GM12801 (cell line): ENCODE measurements around the gene SMARCE1.

Experiments used
- CTCF ChIP-seq: IDR thresholded peaks from one replicate; pipeline ENCODE4 v1.5.1; 2011; ENCODE audit warnings: control low read depth; ENCODE audit not compliant: insufficient read length; ENCODE audit errors: extremely low read depth

Gene SMARCE1

DNA sequence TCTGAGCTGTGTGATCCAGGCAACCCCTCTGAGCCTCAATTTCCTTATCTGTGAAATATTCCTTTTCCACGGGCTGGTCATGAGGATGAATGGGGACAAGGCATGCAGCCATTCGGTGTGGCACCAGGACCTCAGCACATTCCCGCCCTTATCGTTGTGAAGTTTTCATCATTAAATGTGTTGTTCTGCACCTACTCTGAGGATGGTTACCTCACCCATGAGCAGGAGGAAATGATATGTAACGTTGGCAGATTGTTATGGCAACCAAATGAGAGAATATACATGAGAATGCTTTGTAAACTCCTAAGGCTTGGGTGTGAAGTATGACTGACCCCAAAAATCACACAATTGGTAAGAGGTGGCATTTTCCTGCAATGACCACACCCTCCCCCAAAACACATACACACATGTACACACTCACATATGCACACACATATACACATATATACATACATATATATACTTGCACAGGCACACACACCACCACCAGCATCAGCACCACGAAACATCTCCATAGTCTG, 39.5 kb downstream of the SMARCE1 start:
- no peak for TF ChIP-seq CTCF

- TF ChIP-seq CTCF = no peak
These were observed 40.0 kb downstream of the SMARCE1 start for GRCh38 chr17:40607641-40608040.

DNA sequence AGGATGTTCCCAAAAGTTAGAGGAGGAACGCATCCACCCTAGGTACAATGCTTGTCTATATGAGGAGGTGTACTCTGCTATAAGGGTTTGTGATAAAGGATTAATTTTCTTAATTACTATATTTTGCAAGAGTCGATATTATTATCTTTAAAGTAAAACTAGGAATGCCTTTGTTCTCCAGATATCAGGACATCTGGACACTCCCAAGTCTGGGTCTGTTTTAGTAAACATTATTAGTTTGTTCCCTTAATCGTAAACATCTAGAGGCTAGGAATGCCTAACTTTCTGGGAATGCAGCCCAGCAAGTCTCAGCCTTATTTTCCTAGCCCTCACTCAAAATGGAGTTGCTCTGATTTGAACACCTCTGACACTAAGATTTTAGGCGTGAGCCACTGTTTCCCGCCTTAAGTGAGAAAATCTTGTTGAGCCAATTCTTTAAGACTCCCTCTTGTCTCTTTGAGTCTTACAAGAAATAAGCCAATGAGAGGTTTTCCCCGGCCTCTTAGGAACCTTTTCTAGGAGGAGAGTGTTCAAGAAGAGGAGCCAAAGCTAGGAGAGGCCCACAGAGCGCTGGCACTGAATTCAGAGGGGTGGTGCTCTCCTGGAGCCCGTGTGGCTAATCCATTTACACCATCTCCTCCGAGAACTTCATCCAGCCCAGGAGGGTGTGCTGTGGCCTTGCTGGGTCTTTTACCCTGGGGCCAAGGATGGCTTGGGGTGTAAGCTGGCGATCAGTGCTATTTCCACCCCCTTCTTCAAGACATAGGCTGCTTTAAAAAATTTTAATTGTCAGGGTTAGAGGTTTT, 40.9 kb downstream of the SMARCE1 start:
- TF ChIP-seq CTCF = no peak

- TF ChIP-seq CTCF = no peak
These were observed 42.3 kb downstream of the SMARCE1 start for GRCh38 chr17:40605306-40605705.

DNA sequence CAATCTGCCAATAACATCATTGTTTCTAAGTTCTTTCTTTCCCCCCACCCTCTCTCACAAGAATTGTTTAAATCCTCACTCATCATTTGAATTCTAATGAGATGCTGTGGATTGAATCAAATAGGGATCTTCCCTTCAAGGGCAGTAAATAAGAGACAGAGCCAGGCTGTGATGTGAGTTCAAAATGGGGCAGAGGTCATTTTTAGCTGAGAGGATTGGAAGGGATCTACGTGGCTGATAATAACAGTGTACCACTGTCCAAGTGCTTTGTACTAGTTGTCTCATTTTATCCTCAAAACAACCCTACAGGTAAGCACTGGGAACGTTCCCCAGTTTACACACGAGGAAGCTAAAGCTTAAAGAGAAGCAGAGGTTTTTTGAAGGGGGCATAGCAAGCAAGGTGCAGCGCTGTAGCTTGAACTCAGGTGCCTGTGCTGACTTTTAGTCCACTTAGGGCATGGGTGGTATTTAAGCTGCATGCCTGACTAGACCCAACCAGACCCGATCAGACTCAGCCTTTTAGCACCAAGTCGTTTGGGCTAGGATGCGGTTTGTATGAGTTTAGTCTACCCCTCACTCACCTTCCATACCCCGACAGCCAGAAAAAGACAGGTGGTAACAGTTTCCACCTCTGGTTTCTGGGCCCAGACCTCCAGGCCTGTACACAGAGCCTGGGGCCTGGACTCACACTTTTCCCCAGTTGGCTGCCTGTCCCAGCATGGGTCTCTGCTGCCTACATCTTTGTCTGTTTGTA, 43.1 kb downstream of the SMARCE1 start:
- TF ChIP-seq CTCF = no peak

- TF ChIP-seq CTCF = no peak
These were observed 44.9 kb downstream of the SMARCE1 start for GRCh38 chr17:40602445-40603443.
